OCI-LY7 (cell line): ENCODE measurements around the gene CD1B.

Experiments
- EZH2phosphoT487 ChIP-seq: fragments of 200-600 bp; sonication (generic); IDR thresholded peaks from 2 replicates; pipeline ENCODE4 v1.6.1; 2018; ENCODE audit warnings: low read depth, borderline replicate concordance, mild to moderate bottlenecking, mixed run types, antibody characterized with exemption, low read length, moderate library complexity, mixed read lengths
- TF ChIP-seq, protein P1 (sequence below): fragments of 200-600 bp; sonication (generic); conservative IDR thresholded peaks from 2 replicates; pipeline ENCODE4 v1.5.1; 2014; ENCODE audit warnings: mild to moderate bottlenecking, antibody characterized with exemption, low read length, moderate library complexity, mixed read lengths

DNA sequence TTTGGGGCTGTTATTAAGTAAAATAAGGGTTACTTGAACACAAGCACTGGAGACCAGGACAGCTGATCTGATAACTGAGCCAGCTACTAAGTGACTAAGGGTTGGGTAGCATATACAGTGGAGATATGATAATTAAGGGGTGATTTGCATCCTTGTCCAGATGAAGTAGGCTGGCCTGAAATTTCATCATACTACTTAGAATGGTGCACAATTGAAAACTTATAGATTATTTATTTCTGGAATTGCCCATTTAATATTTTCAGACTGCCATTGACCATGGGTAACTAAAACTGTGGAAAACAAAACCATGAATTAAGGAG, 3.8 kb upstream of the CD1B start:
- no peak for TF ChIP-seq EZH2phosphoT487
- TF ChIP-seq, protein P1, sequence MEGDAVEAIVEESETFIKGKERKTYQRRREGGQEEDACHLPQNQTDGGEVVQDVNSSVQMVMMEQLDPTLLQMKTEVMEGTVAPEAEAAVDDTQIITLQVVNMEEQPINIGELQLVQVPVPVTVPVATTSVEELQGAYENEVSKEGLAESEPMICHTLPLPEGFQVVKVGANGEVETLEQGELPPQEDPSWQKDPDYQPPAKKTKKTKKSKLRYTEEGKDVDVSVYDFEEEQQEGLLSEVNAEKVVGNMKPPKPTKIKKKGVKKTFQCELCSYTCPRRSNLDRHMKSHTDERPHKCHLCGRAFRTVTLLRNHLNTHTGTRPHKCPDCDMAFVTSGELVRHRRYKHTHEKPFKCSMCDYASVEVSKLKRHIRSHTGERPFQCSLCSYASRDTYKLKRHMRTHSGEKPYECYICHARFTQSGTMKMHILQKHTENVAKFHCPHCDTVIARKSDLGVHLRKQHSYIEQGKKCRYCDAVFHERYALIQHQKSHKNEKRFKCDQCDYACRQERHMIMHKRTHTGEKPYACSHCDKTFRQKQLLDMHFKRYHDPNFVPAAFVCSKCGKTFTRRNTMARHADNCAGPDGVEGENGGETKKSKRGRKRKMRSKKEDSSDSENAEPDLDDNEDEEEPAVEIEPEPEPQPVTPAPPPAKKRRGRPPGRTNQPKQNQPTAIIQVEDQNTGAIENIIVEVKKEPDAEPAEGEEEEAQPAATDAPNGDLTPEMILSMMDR = no peak
